ENCODE measurements around the gene THBS3. TPM values are rescaled to one million over a fixed set of nuclear protein-coding genes. Genes with fewer than 3 reads are reported as not detected.
A peak's percentile ranks its signal among the peaks of the same experiment; 100 is the strongest.

Gene THBS3
- total RNA-seq (18.4 TPM), polyA plus RNA-seq (1 to 10 TPM; 2.7 to 4.1 (median 3.7) TPM)

DNA sequence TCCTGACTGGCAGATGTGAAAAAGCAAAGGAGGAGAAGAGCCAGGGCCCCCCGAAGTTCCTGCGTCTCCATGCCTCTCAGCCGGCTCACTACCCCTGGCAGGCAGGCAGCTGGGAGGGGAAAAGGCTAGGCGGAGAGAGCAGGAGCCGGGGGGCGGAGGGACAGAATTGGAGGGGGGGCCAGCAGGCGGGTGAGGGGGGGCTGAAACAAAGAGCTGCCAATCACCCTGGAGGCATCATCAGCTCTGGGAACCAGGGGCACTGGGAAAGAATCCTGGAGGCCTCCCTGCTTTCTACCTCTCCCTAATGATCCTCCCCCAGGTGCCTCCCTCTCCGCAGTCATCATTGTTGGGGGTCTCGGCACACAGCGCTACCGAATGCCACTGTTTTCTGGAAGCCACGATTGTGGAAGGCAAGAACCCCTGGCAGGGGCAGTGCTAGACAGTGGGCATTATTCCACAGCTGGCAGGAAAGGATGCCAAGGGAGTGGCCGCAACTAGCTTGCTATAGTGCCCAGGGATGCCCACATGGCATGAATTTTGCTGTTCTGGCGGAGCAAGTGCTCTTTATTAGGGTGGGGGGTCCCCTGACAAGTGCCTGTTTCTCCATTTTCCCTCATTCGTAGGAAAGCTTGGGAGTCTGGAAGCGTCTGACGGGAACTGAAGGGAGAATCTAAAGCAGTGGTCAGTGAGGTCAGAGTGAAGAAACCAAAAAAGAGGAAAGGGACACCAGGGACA is at the start of gene THBS3:
THBS3 (minus strand) TSS at position 92 of the 735 bp plus-strand sequence; CDS start at position 71, 21 bp downstream.
- Histone ChIP-seq H3K4me1 (ENCODE audit: control insufficient read depth, insufficient read depth, low read length, poor library complexity, severe bottlenecking) (peaks cover 27% of the 10 kb centered on the region), H3K4me3 (ENCODE audit: low read depth, low read length) (peak within 1 kb of the TSS; percentile 59), H3K27me3 (ENCODE audit: control insufficient read depth, insufficient read depth, low read length) (no peaks in the 10 kb centered on the region), H3K27ac (ENCODE audit: insufficient read depth, low read length, poor library complexity, severe bottlenecking) (peak within 1 kb of the TSS; percentile 99), H3K9me3 (ENCODE audit: control insufficient read depth in 2 of 2, low read length in 2 of 2) (no peaks in the 10 kb centered on the region), H3K36me3 (ENCODE audit: control insufficient read depth, insufficient read depth, low read length) (peaks cover 4% of the 10 kb centered on the region)
- DNase-seq (no peak), ATAC-seq (ENCODE audit: low read depth in 2 of 2) (no peak)
- Mint-ChIP-seq H3K9me3 (no peaks in the 10 kb centered on the region), H3K4me3 (peak within 1 kb of the TSS; percentile 87 to 95 (median 92)), H3K27ac (peak within 1 kb of the TSS; percentile 93 to 96 (median 95)), H3K36me3 (peaks cover 5% of the 10 kb centered on the region), H3K27me3 (no peaks in the 10 kb centered on the region), H3K4me1 (peaks cover 5 to 27% (median 21%) of the 10 kb centered on the region in 4 donors)

DNA sequence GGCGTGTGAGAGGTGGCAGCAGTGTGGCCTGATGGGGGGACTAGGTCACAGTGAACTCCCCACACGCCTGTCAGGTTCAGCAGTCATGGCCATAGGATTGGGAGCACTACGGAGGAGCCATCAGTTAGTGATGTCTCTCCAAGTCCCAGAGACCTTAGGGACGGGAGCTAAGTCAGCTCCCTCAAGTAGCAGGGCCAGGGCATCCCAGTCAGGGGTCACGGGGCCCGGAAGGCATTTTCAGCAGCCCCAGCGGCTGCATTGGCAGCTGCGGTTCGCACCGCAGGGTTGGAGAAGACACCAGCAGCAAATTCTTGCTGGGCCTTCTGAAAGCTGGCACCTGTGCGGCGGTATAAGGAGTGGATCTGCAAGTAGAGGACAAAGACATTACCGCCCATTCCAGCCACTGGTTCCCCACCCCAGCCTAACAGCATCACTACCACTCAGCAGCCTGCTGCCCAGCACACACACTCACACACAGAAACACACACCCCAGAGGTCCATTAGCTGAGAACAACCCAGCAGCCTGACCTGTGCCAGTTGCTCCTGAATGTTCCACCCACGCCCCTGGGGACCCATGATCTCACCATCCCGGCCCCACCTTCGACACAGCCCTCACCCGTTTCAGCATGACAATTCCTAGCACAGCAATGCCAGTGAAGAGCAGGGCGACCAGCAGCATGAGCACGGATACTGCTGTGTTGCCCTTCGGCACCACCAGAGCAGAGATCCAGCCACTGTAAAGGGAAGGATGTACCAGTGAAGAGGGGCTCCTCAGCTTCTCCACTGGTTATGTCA is 48.6 kb upstream of the THBS3 start:
- Mint-ChIP-seq H3K27ac (peak overlapping the region in 1 of 3 donors; percentile 48), H3K27me3 (no peaks in the 10 kb centered on the region), H3K36me3 (peaks cover 22% of the 10 kb centered on the region), H3K4me1 (peaks cover 2 to 55% (median 26%) of the 10 kb centered on the region in 4 donors), H3K4me3 (peak overlapping the region; percentile 81 to 93 (median 88)), H3K9me3 (no peaks in the 10 kb centered on the region)
- DNase-seq (no peak), ATAC-seq (ENCODE audit: low read depth in 2 of 2) (no peak)
- H3K4me3 ChIP-seq (ENCODE audit: low read depth, low read length), result no peak overlapping the region
- H3K27me3 ChIP-seq (ENCODE audit: control insufficient read depth, insufficient read depth, low read length), result no peaks in the 10 kb centered on the region
- H3K27ac ChIP-seq (ENCODE audit: insufficient read depth, low read length, poor library complexity, severe bottlenecking), result peak overlapping the region; percentile 14
- H3K4me1 ChIP-seq (ENCODE audit: control insufficient read depth, insufficient read depth, low read length, poor library complexity, severe bottlenecking), result peaks cover 29% of the 10 kb centered on the region
- no peaks in the 10 kb centered on the region for H3K9me3 ChIP-seq (ENCODE audit: control insufficient read depth in 2 of 2, low read length in 2 of 2)
- peaks cover 26% of the 10 kb centered on the region for H3K36me3 ChIP-seq (ENCODE audit: control insufficient read depth, insufficient read depth, low read length)

DNA sequence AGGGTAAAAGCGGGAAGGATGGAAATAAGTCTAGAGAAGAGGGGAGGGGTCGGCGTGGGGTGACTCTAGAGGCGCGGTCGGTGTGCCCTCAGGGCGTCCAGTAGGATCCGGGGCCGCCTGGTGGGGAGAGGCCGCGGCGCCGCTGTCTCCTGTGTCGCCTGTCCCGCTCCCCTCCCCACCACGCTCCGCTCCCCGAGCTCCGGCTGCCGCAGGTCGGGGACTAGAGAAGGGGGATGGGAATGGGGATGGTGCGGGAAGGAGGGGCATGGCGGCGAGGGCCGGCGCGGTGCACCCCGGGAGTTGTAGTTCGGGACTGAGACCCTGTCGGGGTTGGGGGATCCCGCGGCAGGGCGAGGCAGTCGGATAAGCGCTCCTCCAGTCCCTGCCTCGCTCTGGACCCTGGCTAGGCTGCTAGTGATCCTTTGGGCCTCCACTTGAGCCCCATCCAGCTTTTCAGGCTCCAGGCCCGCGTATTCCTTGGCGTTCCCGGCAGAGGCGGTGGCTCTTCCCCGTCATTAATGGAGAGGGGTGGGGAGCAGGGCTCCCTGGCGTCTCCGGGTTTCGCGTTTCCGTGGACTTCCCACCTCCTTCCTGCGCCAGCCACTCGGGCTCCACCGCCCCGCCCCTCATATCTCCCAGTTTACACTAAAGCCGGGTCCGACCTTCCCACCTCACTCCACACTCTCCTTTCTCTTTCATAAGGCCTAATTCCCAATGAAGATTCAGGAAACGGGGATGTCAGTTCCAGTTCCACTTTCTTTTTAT is 47.7 kb upstream of the THBS3 start, which contains the start of gene ENTREP3:
ENTREP3 (minus strand) TSS at position 241 of the 765 bp plus-strand sequence. CDS start 606 bp downstream, outside the sequence.
- H3K36me3 Mint-ChIP-seq, result peaks cover 22% of the 10 kb centered on the region
- Histone ChIP-seq H3K27ac (ENCODE audit: insufficient read depth, low read length, poor library complexity, severe bottlenecking) (peak within 1 kb of the TSS; percentile 14), H3K36me3 (ENCODE audit: control insufficient read depth, insufficient read depth, low read length) (peaks cover 25% of the 10 kb centered on the region), H3K4me1 (ENCODE audit: control insufficient read depth, insufficient read depth, low read length, poor library complexity, severe bottlenecking) (peaks cover 23% of the 10 kb centered on the region), H3K9me3 (ENCODE audit: control insufficient read depth in 2 of 2, low read length in 2 of 2) (no peaks in the 10 kb centered on the region), H3K4me3 (ENCODE audit: low read depth, low read length) (no peak within 1 kb of the TSS), H3K27me3 (ENCODE audit: control insufficient read depth, insufficient read depth, low read length) (no peaks in the 10 kb centered on the region)
- DNase-seq (peak; percentile 67 to 79 (median 71)), ATAC-seq (ENCODE audit: low read depth in 2 of 2) (peak; percentile 46 to 53)
- H3K9me3 Mint-ChIP-seq, result no peaks in the 10 kb centered on the region
- peaks cover 0 to 55% (median 26%) of the 10 kb centered on the region in 4 donors for H3K4me1 Mint-ChIP-seq
- H3K27me3 Mint-ChIP-seq, result no peaks in the 10 kb centered on the region
- peak within 1 kb of the TSS; percentile 81 to 92 (median 83) for H3K4me3 Mint-ChIP-seq
- peak within 1 kb of the TSS; percentile 15 to 90 (median 87) for H3K27ac Mint-ChIP-seq

- H3K9me3 ChIP-seq (ENCODE audit: control insufficient read depth in 2 of 2, low read length in 2 of 2), result no peaks in the 10 kb centered on the region
- H3K4me1 ChIP-seq (ENCODE audit: control insufficient read depth, insufficient read depth, low read length, poor library complexity, severe bottlenecking), result peaks cover 25% of the 10 kb centered on the region
- Mint-ChIP-seq H3K4me3 (peak overlapping the region in 3 of 4 donors; percentile 81 to 92 (median 85)), H3K9me3 (no peaks in the 10 kb centered on the region), H3K4me1 (peaks cover 0 to 52% (median 22%) of the 10 kb centered on the region in 4 donors), H3K27me3 (no peaks in the 10 kb centered on the region), H3K27ac (no peak overlapping the region), H3K36me3 (peaks cover 19% of the 10 kb centered on the region)
- H3K27ac ChIP-seq (ENCODE audit: insufficient read depth, low read length, poor library complexity, severe bottlenecking), result no peak overlapping the region
- peaks cover 21% of the 10 kb centered on the region for H3K36me3 ChIP-seq (ENCODE audit: control insufficient read depth, insufficient read depth, low read length)
- DNase-seq, result no peak
- no peak for ATAC-seq (ENCODE audit: low read depth in 2 of 2)
- H3K27me3 ChIP-seq (ENCODE audit: control insufficient read depth, insufficient read depth, low read length), result no peaks in the 10 kb centered on the region
- no peak overlapping the region for H3K4me3 ChIP-seq (ENCODE audit: low read depth, low read length)
Measured at GRCh38 chr1:155254714-155255242, 47.1 kb upstream of the THBS3 start.

DNA sequence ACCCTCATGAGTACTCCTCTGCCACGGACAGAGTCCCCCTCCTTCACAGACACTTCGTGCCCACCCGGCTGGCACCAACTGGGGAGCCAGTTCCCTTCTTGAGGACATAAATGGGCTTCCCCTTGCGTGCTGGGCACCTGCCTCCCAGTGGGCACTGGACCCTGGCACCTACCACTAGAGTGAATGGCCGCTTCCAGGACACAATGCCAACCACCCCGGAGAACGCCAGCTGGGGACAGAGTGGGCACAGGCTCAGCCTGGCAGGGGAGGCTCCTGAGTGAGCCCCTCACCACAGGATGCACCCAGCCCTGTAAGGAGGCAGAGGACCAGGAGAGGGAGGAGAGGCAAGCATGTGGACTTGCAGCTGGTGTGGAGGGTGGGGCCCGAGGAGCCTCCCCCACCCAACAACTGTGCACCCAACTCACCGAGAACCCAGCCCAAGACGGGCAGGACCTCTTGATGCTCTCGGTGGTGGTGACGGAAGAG is 46.6 kb upstream of the THBS3 start:
- Mint-ChIP-seq H3K4me1 (peaks cover 0 to 52% (median 22%) of the 10 kb centered on the region in 4 donors), H3K27me3 (no peaks in the 10 kb centered on the region), H3K27ac (peak overlapping the region; percentile 44 to 90 (median 87)), H3K36me3 (peaks cover 19% of the 10 kb centered on the region), H3K4me3 (peak overlapping the region; percentile 75 to 85 (median 78)), H3K9me3 (no peaks in the 10 kb centered on the region)
- Histone ChIP-seq H3K9me3 (ENCODE audit: control insufficient read depth in 2 of 2, low read length in 2 of 2) (no peaks in the 10 kb centered on the region), H3K36me3 (ENCODE audit: control insufficient read depth, insufficient read depth, low read length) (peaks cover 17% of the 10 kb centered on the region), H3K4me1 (ENCODE audit: control insufficient read depth, insufficient read depth, low read length, poor library complexity, severe bottlenecking) (peaks cover 25% of the 10 kb centered on the region), H3K27ac (ENCODE audit: insufficient read depth, low read length, poor library complexity, severe bottlenecking) (no peak overlapping the region), H3K4me3 (ENCODE audit: low read depth, low read length) (no peak overlapping the region), H3K27me3 (ENCODE audit: control insufficient read depth, insufficient read depth, low read length) (no peaks in the 10 kb centered on the region)
- ATAC-seq (ENCODE audit: low read depth in 2 of 2), result no peak
- no peak for DNase-seq

- peak overlapping the region in 1 of 3 donors; percentile 44 for H3K27ac Mint-ChIP-seq
Measured at GRCh38 chr1:155253797-155254196, 46.1 kb upstream of the THBS3 start.

GRCh38 chr1:155253208-155253607 is 45.5 kb upstream of the THBS3 start:
- Histone ChIP-seq H3K27ac (ENCODE audit: insufficient read depth, low read length, poor library complexity, severe bottlenecking) (no peak overlapping the region), H3K36me3 (ENCODE audit: control insufficient read depth, insufficient read depth, low read length) (peaks cover 10% of the 10 kb centered on the region), H3K4me1 (ENCODE audit: control insufficient read depth, insufficient read depth, low read length, poor library complexity, severe bottlenecking) (peaks cover 25% of the 10 kb centered on the region), H3K9me3 (ENCODE audit: control insufficient read depth in 2 of 2, low read length in 2 of 2) (no peaks in the 10 kb centered on the region), H3K4me3 (ENCODE audit: low read depth, low read length) (no peak overlapping the region), H3K27me3 (ENCODE audit: control insufficient read depth, insufficient read depth, low read length) (no peaks in the 10 kb centered on the region)
- H3K27me3 Mint-ChIP-seq, result no peaks in the 10 kb centered on the region
- DNase-seq, result no peak
- no peak for ATAC-seq (ENCODE audit: low read depth in 2 of 2)
- no peak overlapping the region for H3K27ac Mint-ChIP-seq
- H3K36me3 Mint-ChIP-seq, result peaks cover 15% of the 10 kb centered on the region
- peaks cover 0 to 52% (median 22%) of the 10 kb centered on the region in 4 donors for H3K4me1 Mint-ChIP-seq
- no peaks in the 10 kb centered on the region for H3K9me3 Mint-ChIP-seq
- peak overlapping the region in 3 of 4 donors; percentile 75 to 94 (median 80) for H3K4me3 Mint-ChIP-seq

More at GRCh38 chr1:155253797-155254196, 46.1 kb upstream of the THBS3 start:
- H3K9me3 Mint-ChIP-seq, result no peaks in the 10 kb centered on the region
- no peaks in the 10 kb centered on the region for H3K27me3 Mint-ChIP-seq
- peaks cover 25% of the 10 kb centered on the region for H3K4me1 ChIP-seq (ENCODE audit: control insufficient read depth, insufficient read depth, low read length, poor library complexity, severe bottlenecking)
- H3K4me1 Mint-ChIP-seq, result peaks cover 0 to 52% (median 22%) of the 10 kb centered on the region in 4 donors
- H3K9me3 ChIP-seq (ENCODE audit: control insufficient read depth in 2 of 2, low read length in 2 of 2), result no peaks in the 10 kb centered on the region
- H3K4me3 ChIP-seq (ENCODE audit: low read depth, low read length), result no peak overlapping the region
- H3K36me3 Mint-ChIP-seq, result peaks cover 19% of the 10 kb centered on the region
- no peak for ATAC-seq (ENCODE audit: low read depth in 2 of 2)
- peaks cover 15% of the 10 kb centered on the region for H3K36me3 ChIP-seq (ENCODE audit: control insufficient read depth, insufficient read depth, low read length)
- no peak overlapping the region for H3K27ac ChIP-seq (ENCODE audit: insufficient read depth, low read length, poor library complexity, severe bottlenecking)
- no peak for DNase-seq
- H3K4me3 Mint-ChIP-seq, result peak overlapping the region; percentile 75 to 94 (median 82)
- no peaks in the 10 kb centered on the region for H3K27me3 ChIP-seq (ENCODE audit: control insufficient read depth, insufficient read depth, low read length)
